Activated CD4-positive, alpha-beta T cell treated with anti-CD3 and anti-CD28 coated beads, Interleukin-2, Interleukin-6, amounts not matched to agents 100 ng/mL and 50 ng/mL, durations not matched to agents 16 hours and 8 hours (primary cell): ENCODE results near the gene PTCHD1.

ENCODE experiments used
- DNase-seq: peaks from one replicate; pipeline ENCODE4 v3.0.0-alpha.2; 2020

Gene PTCHD1

GRCh38 chrX:23422912-23423311 lies 88.3 kb downstream of the PTCHD1 start:
- DNase-seq = no peak

DNA sequence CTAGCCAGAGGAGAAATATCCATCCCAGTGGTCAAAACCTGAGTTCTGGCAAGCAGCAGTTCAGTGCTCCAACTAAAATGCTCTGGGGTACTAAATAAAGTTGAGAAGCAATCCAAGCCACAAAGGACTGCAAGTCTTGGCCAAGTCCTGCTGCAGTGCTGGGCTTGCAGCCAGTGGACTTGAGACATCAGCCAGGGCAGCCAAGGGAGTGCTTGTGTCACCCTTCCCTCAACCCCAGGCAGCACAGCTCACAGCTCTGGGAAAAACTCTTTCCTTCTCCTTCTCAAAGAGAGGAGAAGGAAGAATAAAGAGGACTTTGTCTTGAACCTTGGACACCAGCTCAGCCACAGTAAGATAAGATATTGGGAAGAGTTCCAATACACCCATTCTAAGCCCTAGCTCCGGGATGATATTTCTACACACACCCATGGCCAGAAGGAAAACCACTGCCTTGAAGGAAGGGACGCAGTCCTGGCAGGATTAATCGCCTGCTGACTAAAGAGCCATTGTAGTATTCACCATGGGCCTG lies 99.8 kb downstream of the PTCHD1 start:
- no peak for DNase-seq

- DNase-seq = no peak
These were observed 100.5 kb downstream of the PTCHD1 start for GRCh38 chrX:23435108-23435507.

DNA sequence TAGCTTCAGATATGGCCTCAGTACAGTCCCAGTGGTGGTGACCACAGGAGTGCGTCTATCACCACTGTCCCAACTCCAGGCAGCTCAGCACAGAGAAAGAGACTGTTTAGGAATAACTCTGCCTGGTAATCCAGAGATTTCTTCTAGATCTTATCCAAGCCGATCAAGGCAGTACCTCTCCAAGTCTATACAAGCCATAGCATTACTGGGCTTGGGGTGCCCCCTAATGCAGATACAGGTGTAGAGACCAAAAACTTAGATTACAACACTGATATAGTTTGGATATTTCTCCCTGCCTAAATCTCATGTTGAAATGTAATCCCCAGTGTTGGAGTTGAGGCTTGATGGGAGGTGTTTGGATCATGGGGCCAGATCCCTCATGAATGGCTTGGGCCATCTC lies 100.9 kb downstream of the PTCHD1 start:
- no peak for DNase-seq

- no peak for DNase-seq
These were observed 102.2 kb downstream of the PTCHD1 start for GRCh38 chrX:23436875-23437274.

DNA sequence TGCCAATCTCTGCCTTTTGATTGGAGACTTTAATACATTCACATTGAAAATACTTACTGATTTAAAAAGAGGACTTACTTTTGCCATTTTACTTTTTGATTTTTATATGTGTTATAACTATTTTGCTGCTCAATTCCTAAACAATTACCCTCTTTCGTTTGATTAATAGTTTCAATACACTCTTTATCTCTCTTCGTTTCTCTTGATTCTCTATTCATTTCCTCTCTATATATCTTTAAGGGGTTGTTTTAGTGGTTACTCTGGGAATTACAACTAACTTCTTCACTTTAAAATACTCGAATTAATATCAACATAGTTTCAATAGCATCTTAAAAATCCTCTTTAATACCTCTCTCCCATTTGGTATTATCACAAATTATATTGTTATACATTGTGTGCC lies 116.6 kb downstream of the PTCHD1 start:
- DNase-seq = no peak
